DOHH2 (cell line): Measurements from ENCODE around the gene RAPGEF5.

Source experiments
- EZH2phosphoT487 ChIP-seq: fragments of 200-600 bp; sonication (generic); IDR thresholded peaks from 2 replicates; pipeline ENCODE4 v1.6.1; 2017; ENCODE audit warnings: borderline replicate concordance, mild to moderate bottlenecking, antibody characterized with exemption, low read length, moderate library complexity, mixed read lengths
- TF ChIP-seq, protein P1 (sequence below): fragments of 200-600 bp; sonication (generic); IDR thresholded peaks from one replicate; pipeline ENCODE4 v1.5.1; 2014; ENCODE audit warnings: antibody characterized with exemption, mild to moderate bottlenecking, low read depth, low read length; ENCODE audit not compliant: poor library complexity, severe bottlenecking

DNA sequence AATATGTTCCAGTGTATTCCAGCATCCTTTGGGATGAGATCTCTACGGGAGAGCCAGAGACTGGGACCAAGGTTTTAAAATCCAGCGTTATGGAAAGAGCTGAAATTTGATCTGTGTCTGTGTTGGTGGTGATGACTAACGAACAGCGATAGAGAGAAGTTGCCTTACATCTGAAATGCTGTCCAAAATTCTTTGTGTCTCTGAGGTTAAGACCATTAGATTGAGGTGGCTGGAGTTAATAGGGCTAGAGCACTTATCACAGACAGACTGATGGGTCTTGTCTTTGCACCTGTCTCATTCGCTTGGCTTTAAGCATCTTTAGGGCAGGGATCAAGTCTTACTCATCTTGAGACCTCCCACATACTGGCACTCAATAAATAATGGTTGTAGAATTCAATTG lies 41.0 kb upstream of the RAPGEF5 start:
- TF ChIP-seq, protein P1, sequence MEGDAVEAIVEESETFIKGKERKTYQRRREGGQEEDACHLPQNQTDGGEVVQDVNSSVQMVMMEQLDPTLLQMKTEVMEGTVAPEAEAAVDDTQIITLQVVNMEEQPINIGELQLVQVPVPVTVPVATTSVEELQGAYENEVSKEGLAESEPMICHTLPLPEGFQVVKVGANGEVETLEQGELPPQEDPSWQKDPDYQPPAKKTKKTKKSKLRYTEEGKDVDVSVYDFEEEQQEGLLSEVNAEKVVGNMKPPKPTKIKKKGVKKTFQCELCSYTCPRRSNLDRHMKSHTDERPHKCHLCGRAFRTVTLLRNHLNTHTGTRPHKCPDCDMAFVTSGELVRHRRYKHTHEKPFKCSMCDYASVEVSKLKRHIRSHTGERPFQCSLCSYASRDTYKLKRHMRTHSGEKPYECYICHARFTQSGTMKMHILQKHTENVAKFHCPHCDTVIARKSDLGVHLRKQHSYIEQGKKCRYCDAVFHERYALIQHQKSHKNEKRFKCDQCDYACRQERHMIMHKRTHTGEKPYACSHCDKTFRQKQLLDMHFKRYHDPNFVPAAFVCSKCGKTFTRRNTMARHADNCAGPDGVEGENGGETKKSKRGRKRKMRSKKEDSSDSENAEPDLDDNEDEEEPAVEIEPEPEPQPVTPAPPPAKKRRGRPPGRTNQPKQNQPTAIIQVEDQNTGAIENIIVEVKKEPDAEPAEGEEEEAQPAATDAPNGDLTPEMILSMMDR = no peak
- TF ChIP-seq EZH2phosphoT487 = no peak
